M059J (cell line): ENCODE data around the gene BCL7B. TPM values are rescaled to one million over a fixed set of nuclear protein-coding genes. Genes with fewer than 3 reads are reported as not detected.
A peak's percentile ranks its signal among the peaks of the same experiment; 100 is the strongest.
"Not testable (repeated sequence)": the region's sequence is repeated elsewhere in the genome, so short reads cannot be mapped to it uniquely, and the experiment has no call there.

Experiments used
- DNase-seq: peaks from one replicate; pipeline ENCODE4 v3.0.0-alpha.2; 2012; ENCODE audit warnings: low read depth
- total RNA-seq: library from RNA; depleted of rRNA; stranded (reverse); fragments of >200 nt; shearing (Covaris generic); gene quantifications from 2 replicates; pipeline ENCODE4 v1.2.3, GENCODE V29; 2014

Gene BCL7B
- total RNA-seq, 1 experiment from 2014 or later, result 60.7 TPM

DNA sequence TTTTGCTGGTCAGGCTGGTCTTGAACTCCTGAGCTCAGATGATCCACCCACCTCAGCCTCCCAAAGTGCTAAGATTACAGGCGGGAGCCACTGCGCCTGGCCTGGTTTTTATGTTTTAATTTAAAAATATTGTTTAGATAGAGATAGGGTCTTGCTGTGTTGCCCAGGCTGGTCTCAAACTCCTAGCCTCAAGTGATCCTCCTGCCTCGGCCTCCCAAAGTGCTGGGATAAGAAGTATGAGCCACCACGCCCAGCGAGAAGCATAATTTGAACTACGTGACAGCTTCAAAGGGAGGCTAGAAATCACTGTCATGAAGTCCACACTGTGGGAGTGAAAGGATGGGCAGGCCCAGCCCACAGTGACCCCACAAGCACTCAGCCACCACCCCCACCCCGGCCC is 21.6 kb downstream of the BCL7B start:
- DNase-seq, result not testable (repeated sequence)

DNA sequence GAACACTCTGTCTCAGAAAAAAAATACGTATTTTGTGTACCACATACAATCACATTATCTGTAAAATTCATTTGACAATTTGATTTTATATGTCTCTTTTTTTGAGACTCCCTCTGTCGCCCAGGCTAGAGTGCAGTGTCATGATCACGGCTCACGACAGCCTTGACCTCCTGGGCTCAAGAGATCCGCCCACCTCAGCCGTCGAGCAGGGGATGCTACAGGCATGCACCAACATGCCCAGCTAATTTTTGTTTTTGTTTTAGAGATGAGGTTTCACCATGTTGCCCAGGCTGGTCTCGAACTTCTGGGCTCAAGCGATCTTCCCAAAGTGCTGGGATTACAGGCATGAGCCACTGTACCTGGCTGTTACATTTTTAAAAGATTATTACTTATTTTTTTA is 23.7 kb downstream of the BCL7B start:
- DNase-seq, result no peak

DNA sequence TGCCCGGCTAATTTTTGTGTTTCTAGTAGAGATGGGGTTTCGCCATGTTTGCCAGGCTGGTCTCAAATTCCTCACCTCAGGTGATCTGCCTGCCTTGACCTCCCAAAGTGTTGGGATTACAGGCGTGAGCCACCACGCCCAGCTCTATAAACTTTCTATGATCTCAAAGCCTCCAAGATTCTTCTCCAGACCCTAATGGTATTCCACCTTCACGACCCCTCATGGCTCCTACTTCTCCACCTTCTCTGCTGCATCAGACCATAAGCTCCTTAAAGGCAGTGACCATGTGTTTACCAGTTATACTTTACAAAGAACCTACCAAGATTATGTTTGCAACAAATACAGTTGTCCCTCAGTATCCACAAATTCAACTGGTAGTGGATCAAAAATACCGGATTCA is 25.3 kb downstream of the BCL7B start:
- no peak for DNase-seq

DNA sequence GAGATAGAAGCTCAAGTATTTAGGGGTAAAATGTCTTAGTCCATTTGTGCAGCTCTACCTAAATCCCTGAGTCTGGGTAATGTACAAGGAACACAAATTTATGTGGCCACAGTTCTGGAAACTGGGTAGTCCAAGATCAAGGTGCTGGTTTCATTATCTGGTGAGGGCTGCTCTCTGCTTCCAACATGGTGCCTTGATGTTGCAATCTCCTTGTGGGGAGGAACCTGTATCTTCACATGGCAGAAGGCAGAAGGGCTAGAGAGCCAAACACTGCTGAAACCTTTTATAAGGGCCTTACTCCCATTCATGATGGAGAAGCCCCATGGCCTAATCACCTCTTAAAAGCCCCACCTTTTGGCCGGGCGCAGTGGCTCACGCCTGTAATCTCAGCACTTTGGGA is 26.7 kb downstream of the BCL7B start:
- DNase-seq, result no peak

DNA sequence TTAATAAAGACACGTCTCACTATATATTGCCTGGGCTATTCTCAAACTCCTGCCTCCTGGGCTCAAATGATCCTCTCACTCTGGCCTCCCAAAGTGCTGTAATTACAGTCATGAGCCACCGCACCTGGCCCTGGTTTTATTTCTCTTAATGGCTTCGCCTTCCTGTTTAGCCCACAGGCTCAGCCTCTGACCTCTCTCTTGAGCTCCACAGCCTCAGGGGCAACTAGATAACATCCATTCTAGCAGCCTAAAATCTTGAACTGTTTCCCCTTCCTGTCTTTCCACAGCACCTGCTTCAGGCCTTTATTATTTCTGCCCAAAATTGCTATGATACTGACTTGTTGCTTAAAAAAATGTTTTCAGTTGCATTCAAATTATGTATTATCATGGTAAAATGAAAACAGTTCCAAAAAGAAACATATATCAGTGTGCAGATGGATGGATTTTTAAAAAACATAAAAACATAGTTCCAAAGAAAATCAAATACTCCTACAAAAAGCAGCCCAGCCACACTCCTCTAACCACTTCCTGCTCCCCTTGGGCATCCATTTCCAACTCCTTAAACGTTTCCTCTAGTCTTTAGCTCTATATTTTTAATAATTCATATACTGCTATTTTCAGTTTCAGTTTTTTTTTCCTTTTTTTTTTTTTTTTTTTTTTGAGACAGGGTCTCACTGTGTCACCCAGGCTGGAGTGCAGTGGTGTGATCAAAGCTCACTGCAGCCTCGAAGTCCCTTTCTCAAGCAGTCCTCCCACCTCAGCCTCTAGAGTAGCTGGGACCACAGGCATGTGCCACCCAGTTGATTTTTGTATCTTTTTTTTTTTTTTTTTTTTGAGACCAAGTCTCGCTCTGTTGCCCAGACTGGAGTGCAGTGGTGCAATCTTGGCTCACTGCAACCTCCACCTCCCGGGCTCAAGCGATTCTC is 30.3 kb downstream of the BCL7B start:
- DNase-seq, result peak; percentile 64

DNA sequence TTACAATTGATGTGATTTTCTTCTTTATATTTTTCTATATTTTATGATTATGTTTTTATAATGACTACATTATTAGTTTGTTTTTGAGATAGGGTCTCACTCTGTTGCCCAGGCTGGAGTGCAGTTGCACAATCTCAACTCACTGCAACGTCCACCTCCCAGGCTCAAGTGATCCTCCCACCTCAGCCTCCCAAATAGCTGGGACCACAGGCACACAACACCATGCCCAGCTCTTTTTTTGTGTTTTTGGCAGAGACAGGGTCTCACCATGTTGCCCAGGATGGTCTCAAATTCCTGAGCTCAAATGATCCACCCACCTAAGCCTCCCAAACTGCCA is 31.4 kb downstream of the BCL7B start:
- not testable (repeated sequence) for DNase-seq

DNA sequence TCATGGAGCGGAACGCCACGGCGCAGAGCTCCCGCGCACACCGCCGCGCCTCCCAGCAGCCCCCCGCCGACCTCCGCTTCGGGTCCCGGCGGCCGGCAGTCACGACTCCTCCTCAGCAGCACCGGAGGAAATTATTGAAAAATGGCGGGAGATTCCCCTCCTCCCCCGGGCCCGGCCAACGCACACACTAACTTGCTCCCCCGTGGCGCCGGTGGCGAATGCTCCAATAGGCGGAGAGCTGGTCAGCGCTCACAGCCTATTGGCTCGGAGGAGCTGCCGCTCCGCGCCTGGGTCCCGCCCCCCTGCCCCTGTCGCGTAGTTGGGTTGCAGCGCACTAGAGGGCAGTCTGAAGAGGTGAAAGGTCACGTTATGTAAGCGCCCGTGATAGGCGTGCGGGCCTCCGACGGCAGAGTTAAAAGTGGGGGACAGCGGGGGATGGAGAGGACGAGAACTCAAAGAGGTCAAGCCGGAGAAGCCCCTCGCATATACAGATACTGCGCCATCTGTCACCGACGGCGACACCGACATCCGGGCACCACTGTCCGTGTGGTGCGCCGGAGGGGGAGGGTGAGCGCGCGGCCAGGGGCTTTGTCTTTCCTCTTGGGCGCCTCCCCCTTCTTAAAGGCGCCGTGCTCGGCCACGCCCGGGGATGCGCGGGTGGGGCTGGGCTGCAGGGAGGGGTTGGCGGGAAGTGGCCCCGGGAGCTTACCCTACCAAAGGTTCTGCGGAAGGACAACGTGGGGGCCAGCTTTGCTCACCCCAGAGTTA is 35.2 kb downstream of the BCL7B start, which contains the start of gene BAZ1B:
Gene BAZ1B, minus strand, starts transcription at position 189 of the 768 bp plus-strand sequence. CDS start 360 bp downstream, outside the sequence.
- DNase-seq, result peak; percentile 97

DNA sequence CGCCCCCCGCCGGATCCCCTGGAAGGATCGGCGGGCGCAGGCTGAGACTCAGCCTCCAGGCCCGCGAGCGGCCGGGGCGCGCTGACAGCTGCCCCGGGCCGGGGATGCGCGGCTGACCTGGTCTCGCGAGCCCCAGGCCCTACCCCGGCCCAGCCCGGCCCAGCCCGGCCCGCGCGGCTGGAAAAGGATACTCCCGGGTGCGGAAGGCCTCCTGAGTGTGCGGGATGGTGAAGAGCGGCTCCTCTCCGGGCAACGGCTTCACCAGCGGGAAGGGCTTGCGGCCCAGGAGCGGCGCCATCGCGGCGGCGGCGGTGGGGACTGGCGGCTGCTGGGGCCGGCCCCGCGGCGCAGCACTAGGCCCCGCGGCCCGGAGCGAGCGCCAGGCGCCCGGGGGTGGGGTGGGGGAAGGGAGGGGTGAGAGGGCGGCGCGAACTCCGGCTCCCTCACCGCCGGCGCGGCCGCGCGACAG is 35.8 kb downstream of the BCL7B start:
- peak; percentile 55 for DNase-seq

DNA sequence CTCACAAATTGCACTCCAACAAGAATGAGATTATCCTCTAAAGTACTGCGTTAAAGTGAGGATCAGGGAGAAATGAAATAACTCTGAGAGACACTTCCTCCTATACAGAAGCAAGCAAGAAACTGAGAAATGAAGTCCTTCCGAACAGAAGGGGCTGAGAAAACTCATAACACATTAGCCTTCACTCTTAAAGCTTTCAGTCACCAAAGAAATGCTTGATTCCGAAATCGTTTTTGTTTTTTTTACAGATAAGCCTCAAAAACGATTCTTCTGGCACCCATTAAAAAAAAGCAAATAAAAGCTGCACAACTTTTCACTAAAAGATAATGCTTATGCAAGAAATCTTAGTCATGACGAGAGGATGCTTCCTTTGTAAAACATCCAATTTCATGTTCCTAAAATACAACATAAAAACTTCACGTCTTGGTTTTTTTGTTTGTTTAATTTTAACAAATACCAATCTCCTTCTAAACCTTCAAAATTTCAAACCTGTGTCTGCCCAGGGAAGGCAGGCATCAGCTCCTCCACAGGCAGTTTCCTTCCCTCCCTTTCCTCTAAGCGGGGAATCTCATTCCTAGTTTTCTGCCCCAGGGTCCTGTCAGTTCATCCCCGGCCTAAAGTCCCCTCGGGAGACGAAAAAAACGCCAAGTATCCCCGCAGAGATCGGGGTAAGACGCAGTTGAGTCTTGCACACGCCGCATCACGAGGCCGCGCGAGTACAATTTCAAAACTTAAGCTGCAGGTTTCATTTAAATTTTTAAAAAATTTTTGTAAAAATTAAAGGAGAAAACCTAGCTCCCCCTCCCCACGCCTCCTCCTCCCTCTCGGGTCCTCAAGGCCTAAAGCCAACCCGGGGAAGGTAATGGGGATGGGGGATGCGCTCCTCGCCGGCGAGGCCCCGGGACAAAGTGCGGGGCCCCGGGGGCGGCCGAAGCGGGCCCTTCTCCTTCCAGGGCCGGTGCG is 36.5 kb downstream of the BCL7B start:
- peak; percentile 41 for DNase-seq

DNA sequence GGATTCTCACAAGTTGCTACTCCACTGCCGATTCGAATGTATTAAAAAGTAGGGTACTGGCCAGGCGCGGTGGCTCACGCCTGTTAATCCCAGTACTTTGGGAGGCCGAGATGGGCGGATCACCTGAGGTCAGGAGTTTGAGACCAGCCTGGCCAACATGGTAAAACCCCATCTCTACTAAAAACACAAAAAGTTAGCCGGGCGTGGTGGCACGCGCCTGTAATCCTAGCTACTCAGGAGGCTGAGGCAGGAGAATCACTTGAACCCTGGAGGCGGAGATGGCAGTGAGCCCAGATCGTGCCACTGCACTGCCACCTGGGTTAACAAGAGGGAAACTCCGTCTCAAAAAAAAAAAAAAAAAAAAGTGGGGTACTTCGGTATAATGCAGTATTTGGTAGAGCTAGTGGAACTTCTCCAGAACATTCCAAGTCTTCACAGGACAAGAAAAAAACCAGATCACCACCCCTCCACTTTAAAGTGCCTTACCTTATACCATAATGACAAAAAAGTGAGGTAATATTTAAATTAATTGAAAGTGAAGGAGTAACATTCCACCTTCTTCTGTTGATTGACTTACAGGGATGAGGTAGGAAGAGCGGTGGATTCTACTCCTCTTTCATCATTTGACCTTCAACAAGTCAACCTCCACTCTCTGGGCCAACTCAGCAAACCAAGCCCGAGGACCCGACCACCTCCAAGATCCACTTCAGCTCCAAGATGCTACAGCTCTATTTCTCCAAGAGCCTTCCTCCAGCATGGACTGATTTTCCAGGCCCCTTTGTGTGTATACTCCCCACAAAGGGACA is 37.4 kb downstream of the BCL7B start:
- DNase-seq, result peak; percentile 15

DNA sequence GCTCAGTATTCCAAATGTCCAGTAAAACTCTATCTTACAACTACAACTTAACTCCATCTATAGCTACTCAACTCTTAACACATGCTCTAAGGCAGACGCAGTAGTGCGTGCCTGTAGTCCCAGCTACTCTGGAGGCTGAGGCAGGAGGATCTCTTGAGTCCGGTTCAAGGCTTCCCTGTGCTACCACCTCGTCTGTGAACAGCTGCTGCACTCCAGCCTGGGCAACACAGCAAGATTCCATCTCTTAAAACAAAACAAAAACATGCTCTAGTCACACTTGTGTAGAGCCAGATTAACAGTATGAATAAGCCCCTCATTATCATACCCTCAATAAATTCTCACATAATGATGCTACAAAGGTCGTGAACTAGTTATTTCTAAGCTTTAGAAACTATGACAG is 39.0 kb downstream of the BCL7B start:
- no peak for DNase-seq

DNA sequence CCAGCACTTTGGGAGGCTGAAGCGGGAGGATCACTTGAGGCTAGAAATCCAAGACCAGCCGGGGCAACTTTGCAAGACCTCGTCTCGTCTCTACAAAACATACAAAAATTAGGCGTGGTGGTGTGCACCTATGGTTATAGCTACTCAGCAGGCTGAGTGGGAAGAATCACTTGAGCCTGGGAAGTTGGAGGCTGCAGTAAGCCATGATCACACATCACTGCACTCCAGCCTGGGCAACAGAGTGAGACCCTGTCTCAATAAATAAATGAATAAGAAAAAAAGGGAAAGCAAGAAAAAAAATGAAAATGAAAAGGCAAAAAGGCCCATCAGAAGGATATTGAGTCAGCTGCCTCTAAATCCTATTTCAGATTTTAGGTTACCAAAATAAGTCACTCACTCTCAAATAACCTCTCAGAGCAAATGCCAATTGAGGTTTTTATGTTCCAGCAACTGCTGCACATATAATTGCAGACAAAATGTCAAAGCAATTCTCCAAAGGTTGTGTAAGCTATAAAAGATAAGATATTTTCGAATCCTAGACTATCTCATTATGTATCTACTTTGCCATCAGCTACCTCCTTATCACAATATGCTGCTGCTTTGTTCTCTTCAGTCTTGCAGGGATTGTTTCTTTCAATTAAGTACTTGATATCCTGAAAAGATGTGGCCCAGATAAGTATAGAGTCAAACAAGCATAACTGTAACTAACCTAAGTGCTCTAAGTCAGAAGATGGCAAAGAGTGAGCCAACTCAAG is 40.1 kb downstream of the BCL7B start:
- no peak for DNase-seq

DNA sequence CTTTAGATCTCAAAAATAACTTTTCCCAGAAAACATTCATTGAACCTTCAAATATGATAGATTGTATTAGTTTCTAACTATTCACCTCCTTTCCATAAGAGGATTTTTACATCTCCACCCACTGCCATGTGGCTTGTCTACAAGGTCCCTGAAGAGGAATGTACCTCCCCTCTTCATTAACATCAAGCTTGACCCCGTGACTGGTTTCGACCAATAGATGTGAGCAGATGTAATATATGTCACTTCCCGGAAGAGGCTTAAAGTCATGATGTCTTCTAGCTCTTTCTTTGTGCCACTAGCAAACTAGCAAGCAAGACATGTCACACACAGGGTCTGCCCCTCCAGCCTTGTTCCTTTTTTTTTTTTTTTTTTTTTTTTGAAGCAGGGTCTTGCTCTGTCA is 42.3 kb downstream of the BCL7B start:
- no peak for DNase-seq

DNA sequence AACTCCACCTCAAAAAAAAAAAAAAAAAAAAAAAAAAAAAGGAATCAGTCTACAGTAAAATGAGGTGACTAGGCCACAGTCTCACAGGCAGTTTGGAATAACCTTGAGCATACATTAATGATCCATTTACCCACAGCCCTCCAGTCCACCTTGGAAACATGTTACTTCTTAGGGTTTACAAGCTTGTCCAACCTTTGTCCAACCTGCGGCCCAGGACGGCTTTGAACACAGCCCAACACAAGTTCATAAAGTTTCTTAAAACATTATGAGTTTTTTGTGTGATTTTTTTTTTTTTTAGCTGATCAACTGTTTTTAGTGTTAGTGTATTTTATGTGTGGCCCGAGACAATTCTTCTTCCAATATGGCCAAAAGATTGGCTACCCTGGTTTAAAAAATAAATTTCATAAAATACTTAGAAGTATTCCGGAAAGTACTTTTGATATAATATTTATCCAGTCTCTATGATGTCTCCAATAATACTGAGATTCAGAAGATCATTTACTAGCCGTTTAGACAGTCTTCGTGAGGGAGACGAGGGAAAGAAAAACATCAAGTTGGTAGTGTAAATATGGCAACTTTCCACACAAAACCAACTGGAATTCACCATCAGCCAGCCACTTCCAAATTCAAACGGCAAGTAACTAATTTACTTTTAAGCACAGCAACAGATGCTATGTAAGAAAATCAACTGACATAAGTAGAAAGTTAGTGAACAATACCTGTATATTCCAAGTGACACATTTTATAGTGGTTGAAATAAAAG is 45.3 kb downstream of the BCL7B start:
- DNase-seq, result no peak

DNA sequence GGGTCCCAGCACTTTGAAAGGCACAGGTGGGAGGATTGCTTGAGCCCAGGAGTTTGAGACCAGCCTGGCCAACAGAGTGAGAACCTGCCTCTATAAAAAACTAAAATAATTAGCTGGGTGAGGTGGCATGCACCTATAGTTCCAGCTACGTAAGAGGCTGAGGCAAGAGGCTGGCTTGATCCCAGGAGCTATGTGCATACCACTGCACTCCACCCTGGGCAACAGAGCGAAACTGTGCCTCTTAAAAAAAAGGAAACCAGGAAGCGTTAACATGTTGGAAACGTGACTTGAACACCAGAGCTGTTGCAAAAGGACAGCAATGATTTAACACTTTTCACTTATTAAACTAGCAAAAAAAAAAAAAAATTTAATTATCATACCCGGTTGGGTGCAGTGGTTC is 48.0 kb downstream of the BCL7B start:
- no peak for DNase-seq

DNA sequence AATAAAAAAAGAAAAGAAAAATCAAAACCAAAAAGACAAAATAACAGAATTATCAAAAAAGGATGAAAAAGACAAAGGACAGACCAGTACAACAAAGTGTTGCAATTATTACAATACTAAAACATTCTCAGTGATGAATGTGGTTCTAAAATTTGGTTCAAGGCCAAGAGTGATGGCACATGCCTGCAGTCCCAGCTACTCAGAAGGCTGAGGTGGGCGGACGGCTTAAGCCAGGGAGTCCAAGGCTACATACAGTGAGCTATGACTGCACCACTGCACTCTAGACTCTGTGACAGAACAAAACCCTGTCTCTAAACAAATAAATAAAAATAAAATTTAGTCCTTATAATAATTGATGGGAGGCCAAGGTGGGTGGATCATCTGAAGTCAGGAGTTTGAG is 49.9 kb downstream of the BCL7B start:
- no peak for DNase-seq

DNA sequence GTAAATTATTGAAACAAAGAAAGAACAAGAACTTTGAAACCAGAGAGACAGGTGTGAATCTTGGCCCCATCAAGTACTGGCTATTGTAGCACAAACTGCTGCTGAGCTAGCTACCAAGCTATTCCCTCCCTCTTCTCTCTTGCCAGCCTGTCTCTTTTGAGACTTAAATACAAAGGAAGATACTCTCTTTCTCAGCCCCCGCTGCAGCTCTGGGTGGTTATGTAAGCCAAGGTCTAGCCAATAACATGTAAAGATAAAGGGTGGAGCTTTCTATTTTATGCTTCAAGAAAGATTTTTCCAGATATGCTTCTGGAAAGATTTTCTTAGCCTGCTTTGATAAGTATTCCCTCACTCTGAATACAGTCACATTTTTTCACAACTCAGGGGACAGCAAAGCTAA is 52.6 kb downstream of the BCL7B start:
- DNase-seq, result no peak

DNA sequence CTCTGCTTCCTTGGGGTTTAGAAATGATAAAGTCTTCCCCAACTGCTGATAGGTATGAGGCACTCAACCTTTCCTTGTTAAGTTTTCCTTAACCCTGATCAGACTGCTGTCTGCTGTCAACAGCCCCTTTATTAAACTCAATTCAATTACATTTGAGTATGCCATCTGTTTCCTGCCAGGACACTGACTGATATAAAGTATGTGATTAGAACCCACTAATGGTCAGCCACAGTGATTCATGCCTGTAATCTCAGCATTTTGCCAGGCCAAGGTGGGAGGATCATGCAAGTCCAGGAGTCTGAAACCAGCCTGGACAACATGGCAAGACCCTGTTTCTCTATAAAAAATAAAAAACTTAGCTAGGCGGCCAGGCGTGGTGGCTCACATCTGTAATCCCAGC is 53.5 kb downstream of the BCL7B start:
- DNase-seq, result peak; percentile 14

DNA sequence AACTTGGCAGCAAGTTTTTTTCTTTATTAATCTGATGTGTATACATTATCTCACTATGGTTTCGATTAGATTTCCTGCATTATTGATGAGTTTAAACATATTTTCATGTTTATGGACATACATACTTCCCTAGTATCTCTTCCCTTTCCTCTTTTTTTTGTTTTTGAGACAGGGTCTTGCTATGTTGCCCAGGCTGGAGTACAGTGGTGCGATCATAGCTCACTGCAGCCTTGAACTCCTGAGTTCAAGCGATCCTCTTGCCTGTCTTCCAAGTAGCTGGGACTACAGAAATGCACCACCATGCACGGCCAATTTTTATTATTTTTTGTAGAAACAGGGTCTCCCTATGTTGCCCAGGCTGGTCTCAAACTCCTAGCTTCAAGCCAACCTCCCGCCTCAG is 54.3 kb downstream of the BCL7B start:
- DNase-seq, result no peak
